Sciatic nerve (tissue), 2 donors: ENCODE data around the gene TSPAN10. TPM values are rescaled to one million over a fixed set of nuclear protein-coding genes. Genes with fewer than 3 reads are reported as not detected.
"Not testable (repeated sequence)": the region's sequence is repeated elsewhere in the genome, so short reads cannot be mapped to it uniquely, and the experiment has no call there.

Source experiments
- ATAC-seq: fragments of 200-7000 bp; cut with Tn5 transposase; one replicate; pipeline ENCODE4 v1.9.1; 2020; ENCODE audit warnings: mild to moderate bottlenecking, moderate library complexity
- DNase-seq: peaks from one replicate; pipeline ENCODE4 v3.0.0-alpha.2; 2020; ENCODE audit warnings: low spot score
- intact Hi-C: fragments of 100-400 bp; cut with DNase I; formaldehyde crosslinking; loops from one replicate; pipeline ENCODE4 v1.14.2; 2022
- total RNA-seq: library from RNA; stranded (reverse); fragmentation: NEBNext Ultra II Directional; extraction: Animal tissue kit (Norgen Biotek cat#: 25700); gene quantifications from one replicate; pipeline ENCODE4 v1.2.1, GENCODE V29; 2021
- donor health status: DM: no; HTN: no; CAD: no.
- donor health status: DM: no; HTN: no; CAD: no.

TSPAN10 gene
- total RNA-seq, 1 donor from 2014 or later = 0.85 TPM

- no peak for ATAC-seq
- no peak for DNase-seq
- intact Hi-C loops = no loop called here
Measured at GRCh38 chr17:81655378-81656117, 18.6 kb downstream of the TSPAN10 start.

GRCh38 chr17:81656118-81656743, 19.2 kb downstream of the TSPAN10 start, which contains the start of gene PDE6G:
Gene PDE6G (minus strand): TSS chr17:81656542. CDS start chr17:81653305, 3,237 bp downstream.
- DNase-seq (no peak), ATAC-seq (no peak)
- intact Hi-C loops = no loop called here

- DNase-seq = no peak
- intact Hi-C loops = no loop called here
- no peak for ATAC-seq
Measured at GRCh38 chr17:81656835-81657234, 19.8 kb downstream of the TSPAN10 start.

- no peak for ATAC-seq
- intact Hi-C loops = no loop called here
- no peak for DNase-seq
Measured at GRCh38 chr17:81659038-81659437, 22.0 kb downstream of the TSPAN10 start.

- intact Hi-C loops = no loop called here
Measured at GRCh38 chr17:81660441-81660840, 23.4 kb downstream of the TSPAN10 start.

GRCh38 chr17:81662002-81662401, 25.0 kb downstream of the TSPAN10 start:
- DNase-seq (no peak), ATAC-seq (no peak)
- intact Hi-C loops = no loop called here

More at GRCh38 chr17:81660441-81660840, 23.4 kb downstream of the TSPAN10 start:
- ATAC-seq (no peak), DNase-seq (no peak)

GRCh38 chr17:81664051-81664470, 27.1 kb downstream of the TSPAN10 start:
- intact Hi-C loops = no loop called here
- DNase-seq = no peak
- no peak for ATAC-seq

GRCh38 chr17:81665205-81666091, 28.5 kb downstream of the TSPAN10 start:
- ATAC-seq = peak; percentile 3
- no peak for DNase-seq
- intact Hi-C loops = no loop called here

GRCh38 chr17:81666092-81666341, 29.0 kb downstream of the TSPAN10 start:
- DNase-seq = no peak
- intact Hi-C loops = no loop called here
- no peak for ATAC-seq

- peak; percentile 97 for DNase-seq
- intact Hi-C loops = no loop called here
- peak; percentile 99 for ATAC-seq
Measured at GRCh38 chr17:81666342-81667191, 29.6 kb downstream of the TSPAN10 start, which contains the start of the genes CCDC137 and OXLD1. Gene CCDC137 (plus strand): TSS chr17:81666737. CDS start chr17:81666767, 30 bp downstream. Gene OXLD1 (minus strand): TSS chr17:81666605. CDS start chr17:81666577, 28 bp downstream.

- no peak for ATAC-seq
- intact Hi-C loops = no loop called here
- no peak for DNase-seq
Measured at GRCh38 chr17:81667754-81668153, 30.8 kb downstream of the TSPAN10 start.

- no peak for ATAC-seq
- intact Hi-C loops = no loop called here
- DNase-seq = no peak
Measured at GRCh38 chr17:81672504-81672903, 35.5 kb downstream of the TSPAN10 start.

- DNase-seq (no peak), ATAC-seq (no peak)
- intact Hi-C loops = no loop called here
Measured at GRCh38 chr17:81672954-81673353, 36.0 kb downstream of the TSPAN10 start.

GRCh38 chr17:81673561-81674258, 36.7 kb downstream of the TSPAN10 start:
- DNase-seq (no peak), ATAC-seq (no peak)
- intact Hi-C loops = no loop called here

- ATAC-seq, intact Hi-C loops, DNase-seq: not testable (repeated sequence)
Measured at GRCh38 chr17:81675515-81676221, 38.7 kb downstream of the TSPAN10 start.

GRCh38 chr17:81676906-81677305, 39.9 kb downstream of the TSPAN10 start:
- intact Hi-C loops = no loop called here
- DNase-seq = no peak
- no peak for ATAC-seq

- ATAC-seq (no peak), DNase-seq (no peak)
- intact Hi-C loops = no loop called here
Measured at GRCh38 chr17:81680150-81680549, 43.2 kb downstream of the TSPAN10 start.

- DNase-seq = no peak
- ATAC-seq = no peak
- intact Hi-C loops = no loop called here
Measured at GRCh38 chr17:81681672-81682071, 44.7 kb downstream of the TSPAN10 start.
